Mesothelial cell of epicardium (in vitro differentiated cells): ENCODE measurements around the gene PROX1. TPM values are rescaled to one million over a fixed set of nuclear protein-coding genes. Genes with fewer than 3 reads are reported as not detected.

Experiments used
- DNase-seq, 2 experiments: peaks; one replicate each; pipeline ENCODE4 v3.0.0; 2021; ENCODE audit warnings: low spot score in 2 of 2; ENCODE audit not compliant: unreplicated experiment in 2 of 2
- H3K27ac Mint-ChIP-seq: 2 replicates; pipeline ENCODE4 v1.8.0; 2021; ENCODE audit warnings: mixed read lengths
- H3K27me3 Mint-ChIP-seq: 2 replicates; pipeline ENCODE4 v1.8.0; 2021; ENCODE audit warnings: low read depth, mixed read lengths
- H3K36me3 Mint-ChIP-seq: 2 replicates; pipeline ENCODE4 v1.8.0; 2021; ENCODE audit warnings: mixed read lengths
- H3K4me1 Mint-ChIP-seq: 2 replicates; pipeline ENCODE4 v1.8.0; 2021; ENCODE audit warnings: mixed read lengths
- H3K4me3 Mint-ChIP-seq: 2 replicates; pipeline ENCODE4 v1.8.0; 2021; ENCODE audit warnings: mild to moderate bottlenecking, moderate library complexity, mixed read lengths
- H3K9me3 Mint-ChIP-seq: 2 replicates; pipeline ENCODE4 v1.8.0; 2021; ENCODE audit warnings: mixed read lengths
- CTCF ChIP-seq: fragments of 200-600 bp; sonication (generic); IDR thresholded peaks from one replicate; pipeline ENCODE4 v1.5.0; 2021; ENCODE audit warnings: antibody characterized with exemption; ENCODE audit not compliant: unreplicated experiment
- total RNA-seq: library from RNA; stranded (reverse); gene quantifications from 3 replicates; pipeline ENCODE4 v1.2.1, GENCODE V29; 2021

PROX1 gene
- total RNA-seq, 1 donor from 2014 or later = 1.4 TPM

GRCh38 chr1:213962508-213962907, 25.3 kb upstream of the PROX1 start:
- Mint-ChIP-seq H3K4me3 (no peak overlapping the region), H3K27me3 (peaks cover 79% of the 10 kb centered on the region)

GRCh38 chr1:213966122-213966521, 21.7 kb upstream of the PROX1 start:
- H3K27ac Mint-ChIP-seq = no peak overlapping the region
- peaks cover 11% of the 10 kb centered on the region for H3K4me1 Mint-ChIP-seq
- H3K27me3 Mint-ChIP-seq = peaks cover 71% of the 10 kb centered on the region
- no peaks in the 10 kb centered on the region for H3K9me3 Mint-ChIP-seq
- H3K4me3 Mint-ChIP-seq = no peak overlapping the region
- TF ChIP-seq CTCF = no peak
- no peak for DNase-seq
- H3K36me3 Mint-ChIP-seq = no peaks in the 10 kb centered on the region

More at GRCh38 chr1:213962508-213962907, 25.3 kb upstream of the PROX1 start:
- no peak for DNase-seq
- Mint-ChIP-seq H3K4me1 (no peaks in the 10 kb centered on the region), H3K36me3 (no peaks in the 10 kb centered on the region), H3K9me3 (no peaks in the 10 kb centered on the region), H3K27ac (no peak overlapping the region)
- TF ChIP-seq CTCF = no peak

- Mint-ChIP-seq H3K36me3 (no peaks in the 10 kb centered on the region), H3K27me3 (peaks cover 69% of the 10 kb centered on the region), H3K9me3 (no peaks in the 10 kb centered on the region), H3K4me1 (peaks cover 11% of the 10 kb centered on the region), H3K27ac (no peak overlapping the region), H3K4me3 (no peak overlapping the region)
- no peak for DNase-seq
- no peak for TF ChIP-seq CTCF
These were observed 19.5 kb upstream of the PROX1 start for GRCh38 chr1:213968146-213968825.

- Mint-ChIP-seq H3K36me3 (no peaks in the 10 kb centered on the region), H3K27ac (no peak overlapping the region), H3K4me3 (no peak overlapping the region), H3K27me3 (peaks cover 72% of the 10 kb centered on the region), H3K9me3 (no peaks in the 10 kb centered on the region), H3K4me1 (peaks cover 11% of the 10 kb centered on the region)
- DNase-seq = no peak
- TF ChIP-seq CTCF = no peak
These were observed 17.7 kb upstream of the PROX1 start for GRCh38 chr1:213969958-213970555.

GRCh38 chr1:213972141-213972540, 15.6 kb upstream of the PROX1 start:
- Mint-ChIP-seq H3K4me1 (peaks cover 11% of the 10 kb centered on the region), H3K36me3 (no peaks in the 10 kb centered on the region), H3K4me3 (no peak overlapping the region), H3K27me3 (peaks cover 75% of the 10 kb centered on the region), H3K9me3 (no peaks in the 10 kb centered on the region), H3K27ac (no peak overlapping the region)
- DNase-seq = no peak
- TF ChIP-seq CTCF = no peak
